NK-92 (cell line): ENCODE results near the gene NOL7.

Experiments used
- DNase-seq: peaks from one replicate; lab custom pipeline; 2025; ENCODE audit not compliant: unreplicated experiment; lab: John Stamatoyannopoulos, UW

Gene NOL7

DNA sequence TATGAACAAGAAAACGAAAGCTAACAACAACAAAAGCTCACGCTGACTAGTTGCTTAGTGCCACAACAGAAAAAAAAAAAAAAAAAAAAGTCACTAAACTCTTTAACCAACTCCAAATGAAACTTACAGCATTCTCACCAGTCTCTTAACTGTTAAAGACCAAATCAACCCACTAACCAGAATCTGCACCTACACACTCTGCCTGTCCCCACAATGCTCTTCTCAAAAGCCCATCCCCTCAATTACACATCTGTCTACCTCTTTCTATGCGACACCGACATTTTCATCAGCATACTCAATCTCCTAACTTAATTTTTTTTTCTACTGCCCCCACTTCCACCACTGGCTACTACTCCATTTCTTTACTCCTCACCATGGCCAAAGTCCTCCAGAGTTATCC lies 34.3 kb downstream of the NOL7 start:
- no peak for DNase-seq

DNA sequence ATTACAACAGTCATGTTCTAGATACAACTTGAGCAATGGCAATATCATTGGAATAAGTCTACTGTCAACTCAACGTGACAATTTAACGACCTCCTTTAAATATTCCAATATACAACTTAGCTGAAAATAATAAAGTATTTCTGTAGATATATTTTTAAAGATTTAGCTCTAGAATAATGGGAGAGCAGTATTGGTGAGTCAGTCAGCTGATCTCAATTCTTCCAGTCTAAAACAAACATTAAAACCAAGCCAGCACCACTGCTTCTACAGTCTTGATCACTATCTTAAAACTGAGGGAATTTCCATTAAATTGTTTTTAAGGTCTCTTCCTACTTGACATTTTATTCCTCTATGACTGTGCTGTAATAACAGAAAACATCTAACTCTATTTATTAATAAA lies 38.2 kb downstream of the NOL7 start:
- no peak for DNase-seq

DNA sequence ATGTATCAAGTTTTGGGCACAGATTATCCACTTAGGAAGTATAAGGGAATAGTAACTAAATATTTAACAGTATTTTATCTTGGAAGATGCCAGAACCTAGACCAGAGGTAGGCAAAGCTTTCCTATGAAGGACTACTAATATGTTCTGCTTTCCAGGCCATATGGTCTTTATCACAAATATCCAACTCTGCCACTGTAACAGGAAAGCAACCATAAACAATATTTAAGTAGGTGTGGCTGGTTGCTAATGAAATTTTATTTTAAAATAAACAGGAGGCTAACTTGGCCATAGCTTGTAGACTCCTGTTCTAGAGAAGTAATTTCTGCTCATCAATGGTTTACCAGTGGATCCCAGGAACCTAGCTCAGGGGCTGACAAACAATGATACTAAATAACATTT lies 39.4 kb downstream of the NOL7 start:
- no peak for DNase-seq

DNA sequence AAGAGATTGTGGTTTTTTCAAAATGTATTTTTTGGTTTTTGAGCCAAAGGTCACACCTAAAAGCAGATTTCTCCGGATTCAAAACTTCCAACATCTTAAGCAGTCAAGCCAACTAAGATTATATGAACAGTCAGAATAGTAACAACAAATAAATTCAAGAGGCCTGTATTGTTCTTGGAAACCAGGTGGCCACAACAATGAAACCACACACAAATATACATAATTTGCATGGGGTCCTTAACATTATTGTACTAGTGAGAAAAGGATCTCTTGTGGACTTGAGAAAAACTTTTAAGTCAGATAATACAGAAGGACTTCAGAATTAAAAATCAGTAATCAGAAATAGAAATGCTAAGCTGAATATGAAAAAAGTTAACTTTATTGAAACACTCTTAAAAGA lies 40.6 kb downstream of the NOL7 start:
- DNase-seq = no peak

DNA sequence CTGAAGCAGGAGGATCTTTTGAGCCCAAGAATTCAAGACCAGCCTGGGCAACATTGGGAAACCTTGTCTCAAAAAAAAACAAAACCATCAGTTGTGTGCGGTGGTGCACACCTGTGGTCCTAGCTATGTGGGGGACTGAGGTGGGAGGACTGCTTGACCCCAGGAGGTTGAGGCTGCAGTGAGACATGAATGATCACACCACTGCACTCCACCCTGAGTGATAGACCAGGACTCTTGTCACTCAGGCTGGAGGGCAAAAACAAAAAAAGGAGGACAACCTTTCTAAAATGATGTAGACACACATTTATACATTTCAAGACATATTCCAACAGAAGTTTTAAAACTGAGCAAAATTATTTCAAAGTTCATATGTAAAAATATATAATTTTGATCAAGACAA lies 45.1 kb downstream of the NOL7 start:
- no peak for DNase-seq

DNA sequence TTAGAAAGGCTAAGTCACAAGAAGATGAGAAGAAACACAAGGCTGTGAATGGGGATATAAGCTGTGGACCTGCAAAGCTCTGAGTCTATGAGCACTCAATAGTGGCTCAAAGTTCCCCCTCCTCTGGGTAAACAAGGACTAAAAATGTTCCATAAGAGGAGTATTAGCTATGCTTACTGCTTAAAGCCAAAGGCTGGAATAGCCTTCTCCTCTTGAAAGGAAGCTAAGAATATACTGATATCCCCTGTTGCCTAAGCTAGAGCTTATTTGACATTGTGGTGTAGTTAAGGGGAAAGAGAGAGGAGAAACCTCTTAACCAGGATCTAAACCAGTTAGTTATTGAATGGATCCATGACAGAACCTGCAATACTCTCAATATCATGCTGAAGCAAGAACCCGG lies 45.8 kb downstream of the NOL7 start:
- DNase-seq = no peak

DNA sequence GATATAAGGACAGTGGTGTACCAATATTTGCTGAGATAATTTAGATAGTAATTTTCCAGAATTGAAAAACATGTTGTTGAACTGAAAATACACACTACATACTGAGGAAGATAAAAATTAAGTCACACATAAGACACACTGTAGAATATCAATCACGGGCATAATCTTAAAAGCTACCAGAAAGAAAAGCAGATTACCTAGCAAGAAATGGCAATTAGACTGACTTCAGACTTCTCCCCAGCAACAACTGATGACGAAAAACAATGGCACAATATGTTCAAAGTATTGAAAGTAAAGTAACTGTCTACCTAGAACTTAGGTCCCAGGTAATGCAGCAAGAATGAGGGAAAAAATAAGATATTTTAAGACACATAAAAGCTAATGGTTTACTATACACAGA lies 46.5 kb downstream of the NOL7 start:
- DNase-seq = no peak

DNA sequence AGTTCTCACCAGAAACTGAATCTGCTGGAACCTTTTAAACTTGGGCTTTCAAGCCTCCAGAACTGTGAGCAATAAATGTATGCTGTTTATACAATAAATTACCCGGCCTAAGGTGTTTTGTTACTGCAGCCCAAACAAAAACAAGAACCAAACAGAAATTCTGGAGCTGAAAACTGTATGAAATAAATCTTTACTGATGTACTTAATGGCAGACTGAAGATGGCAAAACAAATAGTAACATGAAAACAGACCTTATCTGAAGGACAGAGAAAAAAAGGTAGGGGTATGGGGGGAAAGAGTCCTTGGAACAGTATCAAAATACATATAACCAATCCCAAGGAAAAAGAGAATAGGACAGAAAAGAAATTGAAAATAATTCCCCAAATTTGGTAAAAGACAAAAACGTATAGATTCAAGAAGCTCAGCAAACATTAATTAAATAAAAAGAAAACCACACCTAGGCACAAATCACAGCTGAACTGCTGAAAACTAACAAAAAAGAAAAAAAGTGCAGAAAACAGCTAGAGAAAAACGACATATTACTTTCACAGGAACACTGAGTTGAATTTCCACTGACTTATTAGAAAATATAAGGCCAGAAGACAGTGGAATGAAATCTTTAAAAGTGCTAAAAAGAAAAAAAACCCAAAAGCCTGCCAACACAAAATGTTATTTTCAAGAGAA lies 47.7 kb downstream of the NOL7 start:
- DNase-seq = no peak

DNA sequence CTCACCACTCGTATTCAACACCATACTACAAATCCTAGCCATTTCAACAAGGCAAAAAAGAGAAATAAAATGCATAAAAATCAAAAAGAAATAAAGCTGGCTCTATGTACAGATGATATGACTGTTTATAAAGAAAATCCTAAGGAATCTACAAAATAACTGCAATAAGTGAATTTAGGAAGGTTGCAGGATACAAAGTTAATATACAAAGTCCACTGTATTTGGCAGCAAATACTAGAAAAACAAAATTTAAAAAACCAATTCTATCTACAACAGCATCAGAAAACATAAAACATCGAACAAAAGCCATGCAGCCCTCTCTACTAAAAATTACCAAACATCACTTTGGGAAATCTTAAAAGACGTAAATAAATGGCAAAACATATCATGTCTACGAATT lies 48.9 kb downstream of the NOL7 start:
- no peak for DNase-seq

DNA sequence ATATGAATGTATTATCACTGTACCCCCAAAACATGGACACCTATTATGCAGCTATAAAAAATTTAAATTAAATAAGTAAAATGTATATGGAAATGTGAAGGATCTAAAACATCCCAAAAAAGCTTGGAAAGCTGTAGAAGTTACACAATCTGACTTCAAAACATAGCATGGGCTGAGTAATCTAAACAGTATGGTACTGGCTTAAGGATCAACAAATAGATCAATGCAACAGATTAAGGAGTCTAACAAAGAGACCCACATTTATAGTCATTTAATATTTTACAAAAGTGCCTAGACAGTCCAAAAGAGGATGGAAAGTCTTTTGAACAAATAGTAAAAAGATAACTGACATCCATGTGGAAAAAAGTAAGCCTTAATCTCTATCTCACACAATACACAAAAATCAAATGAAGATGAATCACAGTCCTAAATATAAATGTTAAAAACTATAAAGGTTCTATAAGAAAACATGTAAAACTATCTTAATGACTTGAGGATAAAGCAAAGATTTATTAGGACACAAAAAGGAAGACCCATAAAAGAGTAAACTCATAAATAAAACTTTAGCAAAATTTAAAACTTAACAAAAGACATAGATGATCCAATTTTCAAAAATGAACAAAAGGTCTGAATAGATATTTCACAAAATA lies 49.7 kb downstream of the NOL7 start:
- no peak for DNase-seq

DNA sequence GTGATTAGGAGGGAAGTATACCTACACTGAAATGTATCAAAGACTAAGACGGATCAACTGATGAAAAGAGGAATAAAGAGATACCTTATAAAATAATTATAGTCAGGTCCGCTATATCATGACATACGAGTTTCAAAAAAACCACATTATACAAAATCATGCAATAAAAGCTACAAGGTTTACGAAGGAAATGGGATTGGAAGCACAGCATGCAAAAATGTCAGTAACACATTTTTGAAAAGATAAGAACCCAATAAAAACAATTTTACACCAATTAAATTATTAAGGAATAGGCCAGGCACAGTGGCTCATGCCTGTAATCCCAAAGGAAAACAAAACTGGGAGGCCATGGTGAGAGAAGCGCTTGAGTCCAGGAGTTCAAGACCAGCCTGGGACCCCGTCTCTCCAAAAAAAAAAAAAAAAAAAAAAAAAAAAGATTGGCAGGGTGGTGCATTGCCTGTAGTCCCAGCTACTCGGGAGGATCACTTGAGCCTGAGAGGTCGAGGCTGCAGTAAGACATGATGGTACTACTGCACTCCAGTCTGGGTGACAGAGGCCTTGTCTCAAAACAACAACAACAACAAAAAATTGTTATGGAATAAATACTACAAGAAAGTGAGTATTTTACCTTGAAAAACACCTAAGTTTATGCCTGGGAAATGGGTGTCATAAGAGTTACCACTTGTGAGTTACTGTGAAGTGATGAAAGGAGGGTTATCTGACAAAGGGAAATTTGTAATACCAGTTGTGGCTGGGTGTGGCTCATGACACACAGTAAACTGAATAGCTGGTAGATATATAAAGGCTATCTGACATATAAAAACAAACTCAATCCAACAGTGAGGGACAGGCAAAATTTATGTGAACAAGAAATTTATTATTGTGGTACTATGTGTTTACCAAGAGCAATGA lies 51.3 kb downstream of the NOL7 start:
- DNase-seq = no peak

DNA sequence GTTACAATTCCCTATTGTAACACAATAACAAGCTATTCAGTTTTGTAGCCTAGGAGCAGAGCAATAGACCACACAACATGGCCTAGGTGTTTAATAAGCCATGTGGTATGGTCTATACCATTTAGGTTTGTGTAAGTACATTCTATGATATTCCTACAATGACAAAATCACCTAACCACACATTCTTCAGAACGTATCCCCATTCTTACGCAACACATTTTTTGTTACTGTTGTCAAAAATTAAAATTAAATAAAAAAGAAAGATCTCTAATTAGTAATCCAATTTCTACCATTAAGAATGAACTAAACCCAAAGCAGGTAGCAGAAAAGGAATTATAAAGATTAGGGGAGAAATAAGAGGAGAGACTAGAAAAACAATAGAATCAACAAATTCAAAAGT lies 52.5 kb downstream of the NOL7 start:
- DNase-seq = no peak

DNA sequence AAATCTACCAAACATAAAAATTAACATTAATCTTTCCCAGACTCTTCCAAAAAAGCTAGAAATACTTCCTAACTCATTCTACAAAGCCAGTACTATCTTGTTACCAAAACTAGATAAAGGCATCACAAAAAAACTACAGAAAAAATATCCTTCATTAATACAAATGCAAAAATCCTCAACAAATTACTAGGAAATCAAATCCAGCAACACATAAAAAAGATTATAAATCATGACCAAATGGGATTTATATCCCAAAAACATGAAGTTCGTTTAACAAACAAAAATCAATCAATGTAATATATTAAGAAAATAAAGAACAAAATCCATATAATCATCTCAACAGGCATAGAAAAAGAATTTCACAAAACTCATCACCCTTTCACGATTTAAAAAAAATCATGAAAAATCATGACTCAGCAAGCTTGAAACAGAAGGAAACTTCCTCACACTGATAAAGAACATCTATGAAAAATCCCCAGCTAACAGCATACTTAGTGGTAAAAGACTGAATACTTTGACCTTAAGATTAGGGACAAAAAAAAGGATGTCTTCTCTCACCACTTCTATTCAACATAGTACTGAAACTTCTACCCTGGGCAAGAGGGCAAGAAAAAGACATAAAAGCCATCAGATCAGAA lies 53.3 kb downstream of the NOL7 start:
- no peak for DNase-seq

DNA sequence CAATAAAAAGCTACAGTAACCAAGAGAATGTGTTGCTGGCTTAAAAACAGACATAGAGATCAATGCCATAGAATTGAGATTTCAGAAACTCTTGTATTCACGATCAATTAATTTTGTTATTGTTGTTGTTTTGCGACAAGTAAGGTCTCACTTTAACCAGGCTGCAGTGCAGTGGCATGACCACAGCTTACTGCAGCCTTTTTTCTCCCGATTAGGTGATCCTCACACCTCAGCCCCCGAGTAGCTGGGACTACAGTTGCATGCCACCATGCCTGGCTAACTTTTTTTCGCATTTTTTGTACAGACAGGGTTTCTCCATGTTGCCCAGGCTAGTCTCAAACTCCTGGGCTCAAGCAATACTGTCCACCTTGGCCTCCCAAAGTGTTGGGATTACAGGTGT lies 54.3 kb downstream of the NOL7 start:
- no peak for DNase-seq
